ENCODE measurements around the gene GABRR3.

- TF ChIP-seq CTCF (IDR thresholded peaks at IDR 0.05; ENCODE audit: poor library complexity) (no peak), EZH2phosphoT487 (IDR thresholded peaks at IDR 0.05; ENCODE audit: low read depth, severe bottlenecking, unreplicated experiment) (no peak), EZH2 (IDR thresholded peaks at IDR 0.05; ENCODE audit: borderline replicate concordance) (no peak)
These were observed 1.1 kb downstream of the GABRR3 start for GRCh38 chr3:98034036-98034435.
